HepG2 (cell line): ENCODE measurements around the gene ZNF513. TPM values are rescaled to one million over a fixed set of nuclear protein-coding genes. Genes with fewer than 3 reads are reported as not detected.

Source experiments
- AHR ChIP-seq: IDR thresholded peaks from 2 replicates; pipeline ENCODE4 v1.6.1; 2018; ENCODE audit warnings: missing genetic modification reagents, missing compliant biosample characterization
- CEBPG ChIP-seq: IDR thresholded peaks from 2 replicates; pipeline ENCODE4 v1.6.1; 2016
- EP300 ChIP-seq, 3 experiments: sonication (generic) in 1 of 3; formaldehyde crosslinking in 1 of 3; IDR thresholded peaks; 2 replicates each; pipeline versions ENCODE4 v1.5.1 to v1.6.1; 2011 to 2020; ENCODE audit warnings: low read depth in 2 of 3, low read length in 2 of 3, borderline replicate concordance in 1 of 3, improper control_type of control experiment in 1 of 3, mild to moderate bottlenecking in 1 of 3, missing genetic modification reagents in 1 of 3, moderate library complexity in 1 of 3
- ERF ChIP-seq: IDR thresholded peaks from 2 replicates; pipeline ENCODE4 v1.6.1; 2018; ENCODE audit warnings: missing biosample characterization, missing genetic modification reagents
- NR2C2 ChIP-seq: sonication (generic); formaldehyde crosslinking; IDR thresholded peaks from 2 replicates; pipeline ENCODE4 v1.4.0; 2020; ENCODE audit warnings: missing genetic modification reagents, mild to moderate bottlenecking, moderate library complexity, borderline replicate concordance
- SOX5 ChIP-seq: IDR thresholded peaks from 2 replicates; pipeline ENCODE4 v1.6.1; 2016; ENCODE audit warnings: borderline replicate concordance
- ZC3H13 ChIP-seq: sonication (generic); formaldehyde crosslinking; IDR thresholded peaks from 2 replicates; pipeline ENCODE4 v1.8.1; 2023; ENCODE audit warnings: mild to moderate bottlenecking, missing genetic modification reagents, moderate library complexity
- ZC3H4 ChIP-seq: sonication (generic); formaldehyde crosslinking; IDR thresholded peaks from 2 replicates; pipeline ENCODE4 v1.4.0; 2020; ENCODE audit warnings: missing genetic modification reagents, borderline replicate concordance
- ZFP36L1 ChIP-seq: sonication (generic); formaldehyde crosslinking; IDR thresholded peaks from 2 replicates; pipeline ENCODE4 v1.8.0; 2022; ENCODE audit warnings: mild to moderate bottlenecking, missing genetic modification reagents, moderate library complexity
- ZNF10 ChIP-seq: sonication (generic); formaldehyde crosslinking; IDR thresholded peaks from 2 replicates; pipeline ENCODE4 v1.4.0; 2020; ENCODE audit warnings: mild to moderate bottlenecking, low read depth, missing genetic modification reagents, borderline replicate concordance
- ZNF24 ChIP-seq: fragments of 450-650 bp; IDR thresholded peaks from 2 replicates; pipeline ENCODE4 v1.6.1; 2017; ENCODE audit warnings: antibody characterized with exemption, mild to moderate bottlenecking
- ZNF282 ChIP-seq: fragments of 450-650 bp; IDR thresholded peaks from 2 replicates; pipeline ENCODE4 v1.6.1; 2018; ENCODE audit not compliant: partially characterized antibody
- ZNF724P ChIP-seq: sonication (generic); formaldehyde crosslinking; IDR thresholded peaks from 2 replicates; pipeline ENCODE4 v1.8.0; 2022; ENCODE audit warnings: missing genetic modification reagents, borderline replicate concordance
- polyA plus RNA-seq, 8 experiments: library from polyadenylated mRNA; depleted of rRNA in 3 of 8; stranded (reverse) in 7 of 8; unstranded in 1 of 8; fragments of >200 nt; fragmentation: Illumina TruSeq in 4 of 8; extraction: Trizol in 4 of 8; gene quantifications; 2 replicates each; pipeline versions ENCODE4 v1.2.1 to v1.2.3, GENCODE V29; 2011 to 2016; ENCODE audit warnings: low read depth in 4 of 8, missing spikeins in 1 of 8, mixed read lengths in 1 of 8; ENCODE audit not compliant: insufficient read depth in 1 of 8
- total RNA-seq, 5 experiments: library from RNA; depleted of rRNA; stranded (reverse); fragments of >200 nt; fragmentation: Illumina TruSeq; extraction: Trizol; gene quantifications; 2 replicates each; pipeline ENCODE4 v1.2.3, GENCODE V29; 2016; ENCODE audit warnings: low read depth in 1 of 5
- TF ChIP-seq, protein P1 (sequence below): sonication (generic); formaldehyde crosslinking; IDR thresholded peaks from 2 replicates; pipeline ENCODE4 v1.9.0; 2021; ENCODE audit warnings: missing genetic modification reagents, mild to moderate bottlenecking, borderline replicate concordance
- TF ChIP-seq, protein P2 (sequence below): IDR thresholded peaks from 2 replicates; pipeline ENCODE4 v1.6.1; 2018; ENCODE audit warnings: missing genetic modification reagents, mild to moderate bottlenecking, missing compliant biosample characterization
- TF ChIP-seq, protein P3 (sequence below): sonication (generic); formaldehyde crosslinking; IDR thresholded peaks from 2 replicates; pipeline ENCODE4 v1.4.0; 2020; ENCODE audit warnings: missing genetic modification reagents, mild to moderate bottlenecking, borderline replicate concordance
- TF ChIP-seq, protein P4 (sequence below): sonication (generic); formaldehyde crosslinking; IDR thresholded peaks from 2 replicates; pipeline ENCODE4 v1.5.1; 2020; ENCODE audit warnings: mild to moderate bottlenecking, missing genetic modification reagents, borderline replicate concordance
- TF ChIP-seq, protein P5 (sequence below): sonication (generic); formaldehyde crosslinking; IDR thresholded peaks from 2 replicates; pipeline ENCODE4 v1.5.0; 2020; ENCODE audit warnings: mild to moderate bottlenecking, missing genetic modification reagents

Gene ZNF513
- total and polyA plus RNA-seq, 2 of the 13 experiments (the other 11 are each of a cell fraction or from before 2014, with no cell fraction given) = 4.9 to 6.3 TPM

DNA sequence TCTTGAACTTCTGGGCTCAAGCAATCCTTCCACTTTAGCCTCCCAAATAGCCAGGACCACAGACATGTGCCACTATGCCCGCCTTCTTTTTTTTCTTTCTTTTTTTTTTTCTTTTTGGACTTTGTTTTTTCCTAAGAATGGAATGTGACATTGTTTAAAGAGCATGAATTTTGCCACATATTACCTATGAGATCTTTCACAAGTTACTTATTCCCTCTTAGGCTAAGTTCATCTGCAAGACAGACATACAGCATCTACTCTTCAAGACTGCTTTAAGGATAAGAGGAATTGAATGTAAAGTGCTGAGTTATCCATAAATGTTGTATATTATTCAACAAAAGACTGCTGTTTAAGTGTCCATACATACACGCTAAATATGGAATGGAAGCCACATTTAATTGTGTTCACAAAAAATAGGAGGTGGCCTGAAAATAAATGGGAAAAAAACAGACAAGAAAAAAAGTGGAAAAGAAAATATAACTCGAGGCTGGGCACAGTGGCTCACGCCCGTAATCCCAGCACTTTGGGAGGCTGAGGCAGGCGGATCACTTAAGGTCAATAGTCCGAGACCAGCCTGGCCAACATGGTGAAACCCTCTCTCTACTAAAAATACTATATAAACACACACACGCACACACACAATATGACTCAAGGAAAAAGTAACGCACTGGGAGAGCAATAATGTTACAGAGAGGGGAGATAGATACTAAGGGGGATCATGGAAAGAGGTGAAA is 32.1 kb upstream of the ZNF513 start (continued):
- TF ChIP-seq ZC3H4 (no peak), CEBPG (CRISPR knock-in tag) (peak; percentile 40), ZC3H13 (CRISPR knock-in tag) (no peak), AHR (CRISPR knock-in tag) (no peak), ZNF10 (CRISPR knock-in tag) (no peak), EP300 (IDR thresholded peaks at IDR 0.05; ENCODE audit: low read depth in 2 of 2, low read length in 2 of 2) (peak; percentile 38 to 39; a peak in 2 of 4 replicates), EP300 (CRISPR knock-in tag; IDR thresholded peaks at IDR 0.05; ENCODE audit: borderline replicate concordance) (no peak), SOX5 (CRISPR knock-in tag) (peak; percentile 69; the same call in 1 of the 2 replicates), ZFP36L1 (no peak), NR2C2 (CRISPR knock-in tag) (no peak), ZNF724P (CRISPR knock-in tag) (no peak), ERF (no peak), ZNF24 (no peak), ZNF282 (no peak)
- TF ChIP-seq, protein P1, sequence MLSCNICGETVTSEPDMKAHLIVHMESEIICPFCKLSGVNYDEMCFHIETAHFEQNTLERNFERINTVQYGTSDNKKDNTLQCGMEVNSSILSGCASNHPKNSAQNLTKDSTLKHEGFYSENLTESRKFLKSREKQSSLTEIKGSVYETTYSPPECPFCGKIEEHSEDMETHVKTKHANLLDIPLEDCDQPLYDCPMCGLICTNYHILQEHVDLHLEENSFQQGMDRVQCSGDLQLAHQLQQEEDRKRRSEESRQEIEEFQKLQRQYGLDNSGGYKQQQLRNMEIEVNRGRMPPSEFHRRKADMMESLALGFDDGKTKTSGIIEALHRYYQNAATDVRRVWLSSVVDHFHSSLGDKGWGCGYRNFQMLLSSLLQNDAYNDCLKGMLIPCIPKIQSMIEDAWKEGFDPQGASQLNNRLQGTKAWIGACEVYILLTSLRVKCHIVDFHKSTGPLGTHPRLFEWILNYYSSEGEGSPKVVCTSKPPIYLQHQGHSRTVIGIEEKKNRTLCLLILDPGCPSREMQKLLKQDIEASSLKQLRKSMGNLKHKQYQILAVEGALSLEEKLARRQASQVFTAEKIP = no peak
- TF ChIP-seq, protein P2, sequence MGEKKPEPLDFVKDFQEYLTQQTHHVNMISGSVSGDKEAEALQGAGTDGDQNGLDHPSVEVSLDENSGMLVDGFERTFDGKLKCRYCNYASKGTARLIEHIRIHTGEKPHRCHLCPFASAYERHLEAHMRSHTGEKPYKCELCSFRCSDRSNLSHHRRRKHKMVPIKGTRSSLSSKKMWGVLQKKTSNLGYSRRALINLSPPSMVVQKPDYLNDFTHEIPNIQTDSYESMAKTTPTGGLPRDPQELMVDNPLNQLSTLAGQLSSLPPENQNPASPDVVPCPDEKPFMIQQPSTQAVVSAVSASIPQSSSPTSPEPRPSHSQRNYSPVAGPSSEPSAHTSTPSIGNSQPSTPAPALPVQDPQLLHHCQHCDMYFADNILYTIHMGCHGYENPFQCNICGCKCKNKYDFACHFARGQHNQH = peak; percentile 45; the same call in 1 of the 2 replicates
- TF ChIP-seq, protein P3, sequence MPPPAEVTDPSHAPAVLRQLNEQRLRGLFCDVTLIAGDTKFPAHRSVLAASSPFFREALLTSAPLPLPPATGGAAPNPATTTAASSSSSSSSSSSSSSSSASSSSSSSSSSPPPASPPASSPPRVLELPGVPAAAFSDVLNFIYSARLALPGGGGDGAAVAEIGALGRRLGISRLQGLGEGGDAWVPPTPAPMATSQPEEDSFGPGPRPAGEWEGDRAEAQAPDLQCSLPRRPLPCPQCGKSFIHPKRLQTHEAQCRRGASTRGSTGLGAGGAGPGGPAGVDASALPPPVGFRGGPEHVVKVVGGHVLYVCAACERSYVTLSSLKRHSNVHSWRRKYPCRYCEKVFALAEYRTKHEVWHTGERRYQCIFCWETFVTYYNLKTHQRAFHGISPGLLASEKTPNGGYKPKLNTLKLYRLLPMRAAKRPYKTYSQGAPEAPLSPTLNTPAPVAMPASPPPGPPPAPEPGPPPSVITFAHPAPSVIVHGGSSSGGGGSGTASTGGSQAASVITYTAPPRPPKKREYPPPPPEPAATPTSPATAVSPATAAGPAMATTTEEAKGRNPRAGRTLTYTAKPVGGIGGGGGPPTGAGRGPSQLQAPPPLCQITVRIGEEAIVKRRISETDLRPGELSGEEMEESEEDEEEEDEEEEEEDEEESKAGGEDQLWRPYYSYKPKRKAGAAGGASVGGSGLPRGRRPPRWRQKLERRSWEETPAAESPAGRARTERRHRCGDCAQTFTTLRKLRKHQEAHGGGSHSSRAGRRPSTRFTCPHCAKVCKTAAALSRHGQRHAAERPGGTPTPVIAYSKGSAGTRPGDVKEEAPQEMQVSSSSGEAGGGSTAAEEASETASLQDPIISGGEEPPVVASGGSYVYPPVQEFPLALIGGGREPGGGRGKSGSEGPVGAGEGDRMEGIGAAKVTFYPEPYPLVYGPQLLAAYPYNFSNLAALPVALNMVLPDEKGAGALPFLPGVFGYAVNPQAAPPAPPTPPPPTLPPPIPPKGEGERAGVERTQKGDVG (CRISPR knock-in tag) = no peak
- TF ChIP-seq, protein P4, sequence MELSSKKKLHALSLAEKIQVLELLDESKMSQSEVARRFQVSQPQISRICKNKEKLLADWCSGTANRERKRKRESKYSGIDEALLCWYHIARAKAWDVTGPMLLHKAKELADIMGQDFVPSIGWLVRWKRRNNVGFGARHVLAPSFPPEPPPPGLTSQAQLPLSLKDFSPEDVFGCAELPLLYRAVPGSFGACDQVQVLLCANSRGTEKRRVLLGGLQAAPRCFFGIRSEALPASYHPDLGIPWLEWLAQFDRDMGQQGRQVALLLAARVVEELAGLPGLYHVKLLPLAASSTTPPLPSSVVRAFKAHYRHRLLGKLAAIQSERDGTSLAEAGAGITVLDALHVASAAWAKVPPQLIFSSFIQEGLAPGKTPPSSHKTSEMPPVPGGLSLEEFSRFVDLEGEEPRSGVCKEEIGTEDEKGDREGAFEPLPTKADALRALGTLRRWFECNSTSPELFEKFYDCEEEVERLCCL (CRISPR knock-in tag) = no peak
- TF ChIP-seq, protein P5, sequence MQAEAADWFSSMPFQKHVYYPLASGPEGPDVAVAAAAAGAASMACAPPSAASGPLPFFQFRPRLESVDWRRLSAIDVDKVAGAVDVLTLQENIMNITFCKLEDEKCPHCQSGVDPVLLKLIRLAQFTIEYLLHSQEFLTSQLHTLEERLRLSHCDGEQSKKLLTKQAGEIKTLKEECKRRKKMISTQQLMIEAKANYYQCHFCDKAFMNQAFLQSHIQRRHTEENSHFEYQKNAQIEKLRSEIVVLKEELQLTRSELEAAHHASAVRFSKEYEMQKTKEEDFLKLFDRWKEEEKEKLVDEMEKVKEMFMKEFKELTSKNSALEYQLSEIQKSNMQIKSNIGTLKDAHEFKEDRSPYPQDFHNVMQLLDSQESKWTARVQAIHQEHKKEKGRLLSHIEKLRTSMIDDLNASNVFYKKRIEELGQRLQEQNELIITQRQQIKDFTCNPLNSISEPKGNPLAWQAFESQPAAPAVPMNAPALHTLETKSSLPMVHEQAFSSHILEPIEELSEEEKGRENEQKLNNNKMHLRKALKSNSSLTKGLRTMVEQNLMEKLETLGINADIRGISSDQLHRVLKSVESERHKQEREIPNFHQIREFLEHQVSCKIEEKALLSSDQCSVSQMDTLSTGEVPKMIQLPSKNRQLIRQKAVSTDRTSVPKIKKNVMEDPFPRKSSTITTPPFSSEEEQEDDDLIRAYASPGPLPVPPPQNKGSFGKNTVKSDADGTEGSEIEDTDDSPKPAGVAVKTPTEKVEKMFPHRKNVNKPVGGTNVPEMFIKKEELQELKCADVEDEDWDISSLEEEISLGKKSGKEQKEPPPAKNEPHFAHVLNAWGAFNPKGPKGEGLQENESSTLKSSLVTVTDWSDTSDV = no peak
